ENCODE data around the gene OR7E24. TPM values are rescaled to one million over a fixed set of nuclear protein-coding genes. Genes with fewer than 3 reads are reported as not detected.

Gene OR7E24
- total RNA-seq, 1 experiment from 2014 or later = not detected

- intact Hi-C loops (cut with micrococcal nuclease; ENCODE audit: unreplicated experiment) = no loop called here
- no peaks in the 10 kb centered on the region for H3K36me3 Mint-ChIP-seq (ENCODE audit: insufficient read depth, unreplicated experiment)
- H3K27me3 Mint-ChIP-seq (ENCODE audit: unreplicated experiment) = no peaks in the 10 kb centered on the region
- TF ChIP-seq, protein P1, sequence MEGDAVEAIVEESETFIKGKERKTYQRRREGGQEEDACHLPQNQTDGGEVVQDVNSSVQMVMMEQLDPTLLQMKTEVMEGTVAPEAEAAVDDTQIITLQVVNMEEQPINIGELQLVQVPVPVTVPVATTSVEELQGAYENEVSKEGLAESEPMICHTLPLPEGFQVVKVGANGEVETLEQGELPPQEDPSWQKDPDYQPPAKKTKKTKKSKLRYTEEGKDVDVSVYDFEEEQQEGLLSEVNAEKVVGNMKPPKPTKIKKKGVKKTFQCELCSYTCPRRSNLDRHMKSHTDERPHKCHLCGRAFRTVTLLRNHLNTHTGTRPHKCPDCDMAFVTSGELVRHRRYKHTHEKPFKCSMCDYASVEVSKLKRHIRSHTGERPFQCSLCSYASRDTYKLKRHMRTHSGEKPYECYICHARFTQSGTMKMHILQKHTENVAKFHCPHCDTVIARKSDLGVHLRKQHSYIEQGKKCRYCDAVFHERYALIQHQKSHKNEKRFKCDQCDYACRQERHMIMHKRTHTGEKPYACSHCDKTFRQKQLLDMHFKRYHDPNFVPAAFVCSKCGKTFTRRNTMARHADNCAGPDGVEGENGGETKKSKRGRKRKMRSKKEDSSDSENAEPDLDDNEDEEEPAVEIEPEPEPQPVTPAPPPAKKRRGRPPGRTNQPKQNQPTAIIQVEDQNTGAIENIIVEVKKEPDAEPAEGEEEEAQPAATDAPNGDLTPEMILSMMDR (IDR thresholded peaks at IDR 0.05; ENCODE audit: unreplicated experiment) = no peak
- H3K27ac Mint-ChIP-seq (ENCODE audit: unreplicated experiment) = no peak overlapping the region
- no peaks in the 10 kb centered on the region for H3K4me1 Mint-ChIP-seq (ENCODE audit: low read depth, unreplicated experiment)
- no TSS peak for BruUV-seq (replicated peaks)
- CTCF ChIA-PET = no interaction called here
- no peak overlapping the region for H3K4me3 Mint-ChIP-seq (ENCODE audit: low read depth, unreplicated experiment)
- no peak for DNase-seq
- H3K9me3 Mint-ChIP-seq (ENCODE audit: low read depth, unreplicated experiment) = peaks cover 4% of the 10 kb centered on the region
Observed at GRCh38 chr19:9289231-9289884, 38.6 kb downstream of the OR7E24 start.

- H3K9me3 Mint-ChIP-seq (ENCODE audit: low read depth, unreplicated experiment) = no peaks in the 10 kb centered on the region
- no peaks in the 10 kb centered on the region for H3K27me3 Mint-ChIP-seq (ENCODE audit: unreplicated experiment)
- intact Hi-C loops (cut with micrococcal nuclease; ENCODE audit: unreplicated experiment) = no loop called here
- no peak for DNase-seq
- peaks cover 8% of the 10 kb centered on the region for H3K36me3 Mint-ChIP-seq (ENCODE audit: insufficient read depth, unreplicated experiment)
- H3K4me3 Mint-ChIP-seq (ENCODE audit: low read depth, unreplicated experiment) = no peak overlapping the region
- CTCF ChIA-PET = no interaction called here
- H3K27ac Mint-ChIP-seq (ENCODE audit: unreplicated experiment) = no peak overlapping the region
- BruUV-seq (replicated peaks) = no TSS peak
- H3K4me1 Mint-ChIP-seq (ENCODE audit: low read depth, unreplicated experiment) = no peaks in the 10 kb centered on the region
- TF ChIP-seq, protein P1 (IDR thresholded peaks at IDR 0.05; ENCODE audit: unreplicated experiment) = no peak
Observed at GRCh38 chr19:9295411-9295849, 44.7 kb downstream of the OR7E24 start.

GRCh38 chr19:9296336-9296735 is 45.6 kb downstream of the OR7E24 start:
- no peaks in the 10 kb centered on the region for H3K4me1 Mint-ChIP-seq (ENCODE audit: low read depth, unreplicated experiment)
- intact Hi-C loops (cut with micrococcal nuclease; ENCODE audit: unreplicated experiment) = no loop called here
- CTCF ChIA-PET = no interaction called here
- TF ChIP-seq, protein P1 (IDR thresholded peaks at IDR 0.05; ENCODE audit: unreplicated experiment) = no peak
- H3K4me3 Mint-ChIP-seq (ENCODE audit: low read depth, unreplicated experiment) = no peak overlapping the region
- H3K36me3 Mint-ChIP-seq (ENCODE audit: insufficient read depth, unreplicated experiment) = peaks cover 8% of the 10 kb centered on the region
- no peak overlapping the region for H3K27ac Mint-ChIP-seq (ENCODE audit: unreplicated experiment)
- H3K27me3 Mint-ChIP-seq (ENCODE audit: unreplicated experiment) = no peaks in the 10 kb centered on the region
- no peak for DNase-seq
- peaks cover 5% of the 10 kb centered on the region for H3K9me3 Mint-ChIP-seq (ENCODE audit: low read depth, unreplicated experiment)
- BruUV-seq (replicated peaks) = no TSS peak

Other genes with a start within 250 kb of the OR7E24 start
- 0.15 and 0.17 TPM in 2 replicates for gene MUC16, start 240.5 kb upstream of the OR7E24 start, total RNA-seq (2022)
- gene OR1M1, start 163.9 kb upstream of the OR7E24 start, total RNA-seq (2022) = not detected in 2 replicates
- not detected in 2 replicates for gene OR7G2, start 143.5 kb upstream of the OR7E24 start, total RNA-seq (2022)
- not detected in 2 replicates for gene OR7G1, start 135.2 kb upstream of the OR7E24 start, total RNA-seq (2022)
- gene OR7G3, start 124.0 kb upstream of the OR7E24 start, total RNA-seq (2022) = not detected in 2 replicates
- gene ZNF317, start 110.5 kb upstream of the OR7E24 start, total RNA-seq (2022) = 25.4 and 26.3 TPM in 2 replicates
- gene OR7D2, start 72.0 kb upstream of the OR7E24 start, total RNA-seq (2022) = not detected in 2 replicates
- gene OR7D4, start 31.3 kb upstream of the OR7E24 start, total RNA-seq (2022) = not detected in 2 replicates
- 2.9 and 3.2 TPM in 2 replicates for gene ZNF699, start 58.9 kb downstream of the OR7E24 start, total RNA-seq (2022)
- gene ZNF559, start 73.2 kb downstream of the OR7E24 start, total RNA-seq (2022) = 7.5 and 10.4 TPM in 2 replicates
- gene ZNF177, start 112.1 kb downstream of the OR7E24 start, total RNA-seq (2022) = 2.2 and 2.5 TPM in 2 replicates
- 12.7 and 13.1 TPM in 2 replicates for gene ZNF266, start 184.6 kb downstream of the OR7E24 start, total RNA-seq (2022)
- not detected in 2 replicates for gene ZNF560, start 247.7 kb downstream of the OR7E24 start, total RNA-seq (2022)

Measured in Calu3 (cell line).